Activated T-helper 1 cell treated with anti-CD3 and anti-CD28 coated beads, Interleukin-12 subunit alpha, Interleukin-12 subunit beta, Interleukin-2, Interleukin-4 antibody, amounts not matched to agents 30 ng/mL and 10 ng/mL and 1 ng/mL, durations not matched to agents 14 hours and 24 hours and 36 hours (primary cell): Measurements from ENCODE around the gene NTS. TPM values are rescaled to one million over a fixed set of nuclear protein-coding genes. Genes with fewer than 3 reads are reported as not detected.

ENCODE experiments used
- total RNA-seq: library from RNA; stranded (reverse); gene quantifications from 2 replicates; pipeline ENCODE4 v1.2.3, GENCODE V29; 2022

The NTS gene
- total RNA-seq, 1 donor from 2014 or later = not detected

Other genes with a start within 250 kb of the NTS start
- gene RASSF9, start 37.9 kb upstream of the NTS start, total RNA-seq = not detected in 2 replicates